BJ (cell line): Measurements from ENCODE around the gene BCAS3. TPM values are rescaled to one million over a fixed set of nuclear protein-coding genes. Genes with fewer than 3 reads are reported as not detected.

Experiments
- CTCF ChIA-PET: fragments of 350-600 bp; formaldehyde crosslinking; extraction: SDS; loops from one replicate; lab custom pipeline; 2021; ENCODE audit warnings: antibody characterized with exemption, inconsistent platforms; lab: Yijun Ruan, JAX
- POLR2A ChIA-PET: fragments of 300-600 bp; sonication (Branson Sonifier 250); formaldehyde crosslinking; extraction: SDS; loops from one replicate; lab custom pipeline; 2021; ENCODE audit warnings: antibody characterized with exemption; lab: Charles Lee
- DNase-seq: peaks from one replicate; pipeline ENCODE4 v3.0.0-alpha.2; 2011; ENCODE audit warnings: low read depth
- H3K27me3 ChIP-seq: 2 replicates; pipeline ENCODE4 v1.6.0; 2011; ENCODE audit warnings: low read length; ENCODE audit not compliant: control insufficient read depth, insufficient read depth
- H3K36me3 ChIP-seq: 2 replicates; pipeline ENCODE4 v1.5.1; 2011; ENCODE audit warnings: low read length; ENCODE audit not compliant: control insufficient read depth, insufficient read depth
- H3K4me3 ChIP-seq: 2 replicates; pipeline ENCODE4 v1.5.1; 2011; ENCODE audit warnings: low read depth, mild to moderate bottlenecking, control low read depth, low read length
- polyA plus RNA-seq: library from polyadenylated mRNA; depleted of rRNA; stranded (reverse); fragments of >200 nt; gene quantifications from 2 replicates; pipeline ENCODE4 v1.2.3, GENCODE V29; 2011
- TF ChIP-seq, protein P1 (sequence below): IDR thresholded peaks from 2 replicates; pipeline ENCODE4 v1.5.1; 2011; ENCODE audit warnings: low read depth, mild to moderate bottlenecking, control low read depth, inconsistent platforms, low read length, moderate library complexity; ENCODE audit not compliant: insufficient read depth

The BCAS3 gene
- polyA plus RNA-seq, 1 experiment = 19.5 TPM

DNA sequence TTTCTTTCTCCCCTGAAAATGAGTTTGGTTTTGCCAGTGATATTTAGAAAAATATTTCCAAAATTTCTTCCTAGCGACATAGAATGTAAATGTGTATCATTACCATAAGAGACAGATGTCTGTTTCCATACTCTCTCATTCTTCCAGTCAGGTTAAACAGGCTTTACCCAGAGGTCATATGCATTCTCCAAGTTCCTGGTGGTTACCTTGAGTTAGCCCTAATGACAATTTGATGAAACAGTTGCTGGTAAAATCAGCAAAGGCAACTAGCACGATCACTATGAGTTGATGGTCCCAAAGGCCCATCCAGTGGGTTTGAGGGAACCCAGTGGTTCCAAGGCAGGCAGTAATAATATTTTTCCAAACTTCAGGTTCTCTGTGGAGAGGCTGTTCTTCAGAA lies 618.4 kb downstream of the BCAS3 start:
- ChIA-PET CTCF (no interaction called here), POLR2A (no interaction called here)
- H3K36me3 ChIP-seq = no peaks in the 10 kb centered on the region
- TF ChIP-seq, protein P1, sequence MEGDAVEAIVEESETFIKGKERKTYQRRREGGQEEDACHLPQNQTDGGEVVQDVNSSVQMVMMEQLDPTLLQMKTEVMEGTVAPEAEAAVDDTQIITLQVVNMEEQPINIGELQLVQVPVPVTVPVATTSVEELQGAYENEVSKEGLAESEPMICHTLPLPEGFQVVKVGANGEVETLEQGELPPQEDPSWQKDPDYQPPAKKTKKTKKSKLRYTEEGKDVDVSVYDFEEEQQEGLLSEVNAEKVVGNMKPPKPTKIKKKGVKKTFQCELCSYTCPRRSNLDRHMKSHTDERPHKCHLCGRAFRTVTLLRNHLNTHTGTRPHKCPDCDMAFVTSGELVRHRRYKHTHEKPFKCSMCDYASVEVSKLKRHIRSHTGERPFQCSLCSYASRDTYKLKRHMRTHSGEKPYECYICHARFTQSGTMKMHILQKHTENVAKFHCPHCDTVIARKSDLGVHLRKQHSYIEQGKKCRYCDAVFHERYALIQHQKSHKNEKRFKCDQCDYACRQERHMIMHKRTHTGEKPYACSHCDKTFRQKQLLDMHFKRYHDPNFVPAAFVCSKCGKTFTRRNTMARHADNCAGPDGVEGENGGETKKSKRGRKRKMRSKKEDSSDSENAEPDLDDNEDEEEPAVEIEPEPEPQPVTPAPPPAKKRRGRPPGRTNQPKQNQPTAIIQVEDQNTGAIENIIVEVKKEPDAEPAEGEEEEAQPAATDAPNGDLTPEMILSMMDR = no peak
- no peak for DNase-seq
- no peaks in the 10 kb centered on the region for H3K27me3 ChIP-seq
- H3K4me3 ChIP-seq = no peak overlapping the region

DNA sequence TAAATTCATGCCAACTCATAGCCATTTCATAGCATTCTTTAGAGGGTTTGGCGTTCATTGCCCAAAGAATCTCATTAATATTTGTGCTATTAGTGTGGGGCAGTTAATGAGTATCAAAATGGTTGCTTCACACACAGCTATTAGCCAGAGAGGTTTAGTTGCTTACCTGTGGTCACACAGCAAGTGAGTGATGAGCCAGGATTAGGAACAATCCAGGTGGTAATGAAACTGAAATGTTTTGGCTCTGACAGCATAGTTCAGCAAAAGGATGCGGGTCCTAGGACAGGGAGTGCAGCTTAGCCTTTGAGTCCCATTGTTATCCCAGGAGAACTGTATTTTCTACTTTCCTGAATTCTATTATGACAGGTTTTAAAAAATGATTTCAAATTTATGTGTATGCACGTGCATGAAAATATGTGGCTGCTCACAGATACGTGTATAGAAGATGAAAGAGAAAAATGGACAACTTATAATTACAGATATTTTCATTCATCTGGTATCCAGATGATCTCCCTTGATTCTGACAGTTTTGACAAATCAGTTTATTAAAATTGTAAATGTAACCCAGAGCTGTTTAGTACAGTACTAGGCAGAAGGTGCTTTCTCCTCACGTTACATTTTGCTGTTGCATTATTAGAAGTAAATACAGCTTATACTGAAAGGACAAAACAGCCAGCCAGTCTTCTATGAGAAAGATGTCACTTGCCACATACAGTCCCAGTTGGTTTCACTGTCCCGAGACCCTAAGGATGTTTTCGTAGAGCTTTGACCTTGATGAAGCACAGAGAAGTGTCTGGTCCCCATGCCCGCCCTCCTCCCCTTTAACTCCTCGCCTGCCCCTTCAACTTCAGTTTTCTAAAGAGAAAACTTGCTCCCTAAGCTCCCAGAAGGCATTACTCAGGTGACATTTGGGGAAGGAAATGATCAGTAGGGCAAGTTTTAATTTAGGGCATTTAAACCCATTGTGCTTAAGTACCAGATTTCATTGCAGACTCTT lies 622.2 kb downstream of the BCAS3 start:
- CTCF ChIA-PET = interaction anchor here (0.7 to 1.6 kb wide), 7 partner anchors 9 to 763 kb away, joined by 3 to 5 read pairs (median 3); no protein-coding TSS in a partner anchor
- no peak overlapping the region for H3K4me3 ChIP-seq
- POLR2A ChIA-PET = interaction anchor here (0.6 kb wide), 1 partner anchor 14 kb away, joined by 5 read pairs; no protein-coding TSS in a partner anchor

DNA sequence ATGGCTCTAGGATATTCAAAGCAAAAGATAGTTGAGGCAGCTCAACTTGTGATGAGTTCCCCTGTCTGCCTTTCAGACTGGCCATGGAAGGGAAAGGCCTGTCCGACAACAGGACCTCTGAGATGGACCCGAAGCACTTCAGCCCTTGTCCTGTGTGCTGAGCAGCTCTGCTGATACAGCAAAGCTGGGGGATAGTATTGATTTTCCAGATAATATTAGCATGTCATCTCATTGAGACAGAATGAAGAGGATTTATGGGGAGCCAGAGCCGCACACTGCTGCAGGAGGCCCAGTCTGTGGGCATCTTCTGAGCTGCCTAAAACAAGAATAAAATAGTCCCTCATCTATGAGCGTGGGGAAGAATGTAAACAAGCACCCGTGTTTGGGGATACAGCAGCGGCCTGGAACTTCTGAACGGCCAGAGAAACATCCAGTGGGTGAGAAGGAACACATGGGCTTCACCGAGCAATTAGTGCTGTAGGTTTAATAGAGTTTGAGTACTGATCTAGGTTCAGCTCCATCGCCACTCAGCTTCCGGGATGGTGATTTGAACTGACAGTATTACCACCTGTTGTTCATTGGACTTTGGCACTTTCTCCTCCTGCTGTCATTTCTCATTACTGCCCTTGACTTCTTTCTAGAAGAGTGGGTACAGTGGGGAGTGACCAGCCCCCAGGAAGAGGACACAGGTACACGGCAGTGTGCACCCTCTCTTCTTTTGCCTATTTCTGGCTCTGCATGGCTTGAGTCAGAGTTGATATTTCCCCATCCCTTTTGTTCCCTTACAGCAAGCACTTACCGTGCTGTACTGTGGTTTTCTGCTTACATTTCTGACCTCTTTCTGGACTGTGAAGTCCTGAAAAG lies 625.5 kb downstream of the BCAS3 start:
- H3K27me3 ChIP-seq = no peaks in the 10 kb centered on the region
- no peak for DNase-seq
- H3K4me3 ChIP-seq = no peak overlapping the region
- ChIA-PET CTCF (no interaction called here), POLR2A (no interaction called here)
- H3K36me3 ChIP-seq = no peaks in the 10 kb centered on the region
- TF ChIP-seq, protein P1 = no peak

More for the DNA sequence above, 622.2 kb downstream of the BCAS3 start:
- TF ChIP-seq, protein P1 = no peak
- Histone ChIP-seq H3K27me3 (no peaks in the 10 kb centered on the region), H3K36me3 (no peaks in the 10 kb centered on the region)
- DNase-seq = no peak

DNA sequence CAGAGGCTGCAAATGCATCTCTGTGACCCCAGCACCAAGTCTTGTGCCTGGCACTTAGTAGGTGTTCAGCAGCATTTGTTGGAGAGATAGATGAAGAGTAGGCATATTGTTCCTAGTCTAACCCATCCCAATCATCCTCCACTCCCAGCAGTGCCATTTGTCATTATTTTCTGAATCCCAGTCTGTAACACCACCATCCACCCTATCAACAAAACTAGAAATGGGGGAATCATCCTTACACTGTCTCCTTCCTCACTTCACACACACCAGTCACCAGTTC lies 626.1 kb downstream of the BCAS3 start:
- Histone ChIP-seq H3K4me3 (no peak overlapping the region), H3K27me3 (no peaks in the 10 kb centered on the region), H3K36me3 (no peaks in the 10 kb centered on the region)
- DNase-seq = no peak
- ChIA-PET CTCF (no interaction called here), POLR2A (no interaction called here)
- TF ChIP-seq, protein P1 = no peak

DNA sequence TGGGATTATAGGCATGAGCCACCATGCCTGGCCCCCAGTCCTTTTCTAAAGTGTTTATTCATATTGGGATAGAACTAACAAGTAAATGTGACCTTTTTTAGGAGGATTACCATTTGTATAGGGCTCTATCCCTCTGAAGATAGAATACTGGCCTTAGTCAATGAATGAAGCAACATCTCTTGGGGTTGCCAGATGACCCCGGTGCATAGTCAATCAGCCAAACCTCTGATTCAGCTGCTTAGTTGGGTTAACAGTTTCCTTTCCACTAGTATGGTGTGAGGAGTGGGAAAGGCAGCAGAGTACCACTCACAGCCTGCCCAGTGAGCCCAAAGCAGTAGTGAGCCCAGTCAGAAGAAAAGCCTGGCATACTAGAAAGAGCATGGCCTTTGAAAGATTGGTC lies 627.4 kb downstream of the BCAS3 start:
- H3K36me3 ChIP-seq = no peaks in the 10 kb centered on the region
- CTCF ChIA-PET = interaction anchor here (1.4 to 1.5 kb wide), 2 partner anchors 9 to 14 kb away, joined by 4 read pairs; no protein-coding TSS in a partner anchor
- POLR2A ChIA-PET = no interaction called here
- no peak for DNase-seq
- H3K27me3 ChIP-seq = no peaks in the 10 kb centered on the region
- H3K4me3 ChIP-seq = no peak overlapping the region
- TF ChIP-seq, protein P1 = no peak
